HG03439 (cell line): ENCODE results near the gene EEFSEC.

Experiments used
- ATAC-seq: cut with Tn5 transposase; IDR thresholded peaks from one replicate; pipeline ENCODE4 v1.9.1; 2021; ENCODE audit warnings: mild to moderate bottlenecking, moderate library complexity; ENCODE audit not compliant: unreplicated experiment

EEFSEC gene

DNA sequence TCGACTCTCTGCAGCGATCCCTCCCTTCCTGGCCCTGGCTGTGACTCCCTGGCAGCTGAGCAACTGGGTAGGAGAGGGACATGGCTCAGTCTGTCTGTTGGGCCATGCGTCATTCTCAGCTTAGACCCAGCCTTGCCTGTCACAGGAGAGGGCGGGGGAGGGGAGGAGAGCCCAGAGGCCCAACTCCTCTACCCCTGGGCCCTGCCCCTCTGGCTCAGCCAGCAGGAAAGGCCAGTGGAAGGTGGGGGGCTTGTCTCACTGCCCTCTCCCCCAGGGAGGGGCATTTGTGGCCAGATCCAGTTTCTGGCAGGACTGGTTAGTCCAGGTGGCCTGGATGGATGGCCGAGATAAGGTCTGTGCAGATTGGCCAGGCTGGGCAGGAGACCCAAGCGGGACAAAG, 281.8 kb downstream of the EEFSEC start:
- no peak for ATAC-seq

DNA sequence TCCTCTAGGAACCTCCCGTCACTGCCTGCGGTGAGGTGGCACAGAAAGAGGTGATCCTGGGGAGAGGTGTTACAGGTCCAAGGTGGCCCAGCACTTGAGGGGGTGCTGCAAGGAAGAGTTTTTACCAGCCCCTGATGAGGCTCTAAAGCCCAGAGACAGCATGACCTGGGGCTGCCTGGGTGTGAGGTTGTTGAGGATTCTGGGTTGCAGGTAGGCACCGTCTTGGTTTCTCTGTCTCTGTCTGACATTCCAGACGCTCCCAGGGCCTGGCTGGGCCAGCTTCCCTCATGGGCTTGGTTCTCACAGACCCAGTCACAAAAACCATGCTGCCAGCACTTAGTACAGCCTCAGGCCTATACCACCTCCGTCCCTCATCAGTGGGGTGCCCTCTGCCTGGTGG, 282.3 kb downstream of the EEFSEC start:
- ATAC-seq, result no peak

DNA sequence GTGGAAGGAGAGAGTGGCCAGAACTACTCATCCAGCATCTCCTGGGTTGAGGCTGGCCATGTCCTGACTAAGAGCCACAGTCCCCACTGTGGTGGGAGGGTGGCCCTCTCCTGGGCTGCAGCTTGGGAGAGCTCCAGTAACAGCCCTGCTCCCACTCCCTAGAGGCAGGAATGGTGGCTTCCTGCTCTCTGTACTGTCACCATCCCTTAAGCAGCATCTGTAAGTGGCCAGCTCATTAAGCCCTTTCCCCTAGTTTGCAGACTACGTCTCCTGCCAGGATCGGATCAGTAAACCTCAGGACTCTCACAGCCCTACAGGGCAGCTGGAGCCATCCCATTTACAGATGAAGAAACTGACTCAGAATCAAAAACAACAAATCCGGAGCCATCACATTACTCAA, 282.9 kb downstream of the EEFSEC start:
- ATAC-seq, result no peak

DNA sequence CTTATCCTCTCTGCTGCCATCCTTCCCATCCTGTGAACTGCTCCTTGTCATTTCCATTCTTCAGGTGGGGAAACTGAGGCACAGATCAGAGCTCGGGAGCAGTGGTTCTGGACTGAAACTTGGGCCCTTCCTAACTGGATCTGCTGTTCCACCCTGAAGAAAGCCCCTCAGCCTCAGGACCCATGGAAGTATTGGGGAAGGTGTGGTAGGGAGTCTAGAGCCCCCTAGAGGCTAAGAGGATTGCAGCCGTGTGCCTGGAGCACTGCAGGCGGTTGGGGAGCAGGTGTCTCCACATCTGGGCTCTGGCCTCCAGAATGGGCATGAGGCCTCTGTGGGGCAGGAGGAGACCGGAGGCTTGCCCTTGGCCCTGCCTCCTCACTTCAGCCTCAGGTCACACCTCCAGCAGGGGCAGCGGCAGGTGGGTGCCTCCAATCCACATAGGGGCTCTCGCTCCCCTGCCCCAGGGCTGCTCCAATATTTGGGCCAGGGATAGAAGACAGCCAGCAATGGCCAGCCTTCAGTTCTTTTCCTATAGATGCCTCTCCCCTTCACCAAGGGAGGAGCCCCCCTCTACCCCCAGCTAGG, 285.3 kb downstream of the EEFSEC start:
- no peak for ATAC-seq

DNA sequence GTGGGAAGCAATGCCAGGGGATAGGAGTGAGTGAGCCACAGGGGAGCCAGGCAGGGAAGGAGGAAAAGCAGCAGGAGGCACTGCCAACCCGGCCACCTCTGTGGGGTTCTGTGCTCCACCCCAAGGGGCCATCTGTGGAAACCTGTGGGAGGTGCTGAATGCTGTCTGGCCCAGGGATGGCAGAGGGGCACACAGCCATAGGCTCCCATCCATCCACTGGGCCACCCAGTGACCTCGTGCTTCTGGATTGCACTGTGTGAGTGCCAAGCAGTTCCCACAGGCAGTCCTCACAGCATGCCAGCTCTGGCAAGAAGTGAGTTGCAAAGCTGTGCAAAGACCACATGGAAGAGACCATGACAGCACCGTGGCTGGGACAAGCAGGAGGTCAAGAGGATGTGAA, 285.9 kb downstream of the EEFSEC start:
- no peak for ATAC-seq

DNA sequence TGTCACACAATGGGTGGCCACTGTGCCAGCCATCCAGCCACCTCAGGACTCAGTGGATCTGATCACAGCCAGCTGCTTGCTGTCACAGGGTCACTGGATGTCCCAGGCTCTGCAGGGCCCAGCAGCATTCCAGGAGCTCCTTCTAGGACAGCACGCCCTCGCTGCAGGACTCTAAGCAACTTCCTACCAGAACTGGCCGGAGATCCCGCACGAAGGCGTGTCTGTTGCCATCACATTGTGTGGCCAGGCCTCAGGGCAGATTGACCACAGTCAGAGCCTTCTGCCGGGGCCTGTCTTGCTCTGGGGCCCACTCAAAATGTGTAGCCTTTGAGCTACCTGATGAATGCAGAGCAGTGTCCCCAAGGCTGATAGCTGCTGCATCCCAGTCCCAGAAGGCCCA, 288.8 kb downstream of the EEFSEC start:
- no peak for ATAC-seq

DNA sequence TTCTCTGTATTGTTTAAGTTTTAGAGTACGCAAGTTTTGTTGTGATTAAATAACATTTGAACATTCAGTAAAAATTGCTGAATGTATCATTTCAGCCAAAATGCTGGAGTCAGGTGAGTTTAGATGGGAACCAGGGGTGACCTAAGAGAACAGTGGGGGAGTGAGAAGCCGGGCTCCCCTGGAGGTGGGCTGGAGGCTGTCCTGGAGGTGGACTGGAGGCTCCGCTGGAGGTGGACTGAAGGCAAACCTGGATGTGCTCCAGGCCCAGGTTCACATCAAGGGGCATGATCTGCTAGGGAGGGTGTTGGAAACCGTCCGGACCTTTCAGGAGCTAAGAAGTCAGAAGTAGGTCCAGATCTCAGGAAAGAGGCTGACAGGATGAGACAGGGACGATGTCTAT, 289.7 kb downstream of the EEFSEC start:
- no peak for ATAC-seq

DNA sequence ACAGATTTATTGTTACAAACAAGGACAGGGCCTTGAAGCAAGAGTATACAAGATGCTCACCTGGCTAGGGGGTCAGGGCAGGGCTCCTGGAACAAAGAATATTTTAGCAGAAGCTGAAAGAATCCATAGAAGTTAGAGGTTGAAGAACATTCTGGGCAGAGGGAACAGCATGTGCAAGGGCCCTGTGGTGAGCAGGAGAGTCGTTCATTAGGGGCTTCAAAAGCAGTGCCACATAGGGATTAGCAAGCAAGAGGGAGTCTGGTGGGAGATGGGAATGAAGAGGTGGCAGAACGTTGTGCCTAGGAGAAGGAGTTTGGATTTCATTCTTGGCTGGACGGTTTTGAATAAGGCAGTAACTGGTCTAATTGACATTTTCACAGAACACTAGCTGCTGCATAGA, 290.5 kb downstream of the EEFSEC start:
- ATAC-seq, result no peak

DNA sequence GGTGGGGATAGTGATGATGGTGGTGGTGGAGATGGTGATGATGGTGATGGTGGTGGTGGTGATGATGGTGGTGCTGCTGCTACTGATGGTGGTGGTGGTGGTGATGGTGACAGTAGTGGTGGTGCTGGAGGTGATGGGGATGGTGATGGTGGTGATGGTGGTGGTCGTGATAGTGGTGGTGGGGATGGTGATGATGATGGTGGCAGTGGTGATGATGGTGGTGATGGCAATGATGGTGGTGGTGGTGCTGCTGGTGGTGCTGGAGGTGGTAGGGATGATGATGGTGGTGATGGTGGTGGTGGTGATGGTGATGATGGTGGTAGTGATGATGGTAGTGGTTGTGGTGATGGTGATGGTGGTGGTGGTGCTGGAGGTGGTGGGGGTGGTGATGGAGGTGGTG, 292.1 kb downstream of the EEFSEC start:
- no peak for ATAC-seq

DNA sequence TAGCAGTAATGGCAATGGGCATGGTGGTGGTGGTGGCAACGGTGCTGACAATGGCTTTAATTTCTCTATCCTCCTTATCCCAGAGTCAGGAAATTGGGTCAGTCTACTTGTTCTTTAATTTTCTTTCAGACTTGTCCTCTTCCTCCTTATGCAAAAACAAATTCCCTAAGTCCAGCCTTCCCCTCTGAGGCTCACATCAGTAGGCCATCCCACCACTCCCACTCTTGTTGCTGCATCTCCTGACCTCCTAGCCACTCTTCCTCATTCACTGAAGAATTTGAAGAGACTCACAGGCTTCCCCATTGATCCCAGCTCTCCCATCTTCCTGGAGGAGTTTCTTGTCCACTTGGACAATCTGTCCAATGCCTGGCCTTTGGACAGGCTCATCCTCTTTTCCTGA, 293.5 kb downstream of the EEFSEC start:
- no peak for ATAC-seq

DNA sequence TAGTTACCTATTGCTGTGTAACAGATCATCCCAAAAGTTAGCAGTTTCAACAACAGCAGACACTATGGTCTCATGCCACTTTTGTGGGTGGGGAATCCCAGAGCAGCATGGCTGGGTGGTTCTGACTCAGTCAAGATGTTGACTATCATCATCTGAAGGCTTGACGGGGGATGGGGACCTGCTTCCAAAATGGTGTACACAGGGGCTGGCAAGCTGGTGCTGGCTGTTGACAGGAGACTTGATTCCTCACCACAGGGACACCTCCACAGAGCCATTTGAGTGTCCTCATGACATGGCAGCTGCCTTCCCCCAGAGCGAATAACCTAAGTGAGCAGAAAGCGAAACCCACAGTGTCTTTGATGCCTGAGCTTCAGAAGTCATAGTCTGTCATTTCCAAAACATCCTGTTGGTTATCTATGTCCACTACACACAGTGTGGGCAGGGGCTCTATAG, 294.3 kb downstream of the EEFSEC start:
- ATAC-seq, result peak; percentile 59

DNA sequence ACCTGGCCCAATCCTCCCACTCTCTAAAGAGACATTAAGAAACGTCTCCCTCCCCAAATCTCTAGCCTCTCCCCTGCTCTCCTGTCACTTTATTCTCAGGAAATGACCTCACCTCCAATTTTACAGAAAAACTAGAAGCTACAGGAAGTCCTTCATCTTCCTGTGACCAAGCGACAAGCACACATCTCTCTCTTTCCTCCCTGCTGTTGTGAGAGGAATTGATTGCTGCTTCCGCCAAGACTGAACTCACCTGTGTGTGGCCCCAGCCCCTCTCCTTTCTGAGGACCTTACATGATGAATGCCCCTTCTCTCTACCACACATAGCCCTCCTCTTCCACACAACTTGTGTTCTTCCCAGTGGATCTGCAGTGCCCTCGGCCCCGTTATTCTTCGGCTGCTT, 295.2 kb downstream of the EEFSEC start:
- no peak for ATAC-seq

DNA sequence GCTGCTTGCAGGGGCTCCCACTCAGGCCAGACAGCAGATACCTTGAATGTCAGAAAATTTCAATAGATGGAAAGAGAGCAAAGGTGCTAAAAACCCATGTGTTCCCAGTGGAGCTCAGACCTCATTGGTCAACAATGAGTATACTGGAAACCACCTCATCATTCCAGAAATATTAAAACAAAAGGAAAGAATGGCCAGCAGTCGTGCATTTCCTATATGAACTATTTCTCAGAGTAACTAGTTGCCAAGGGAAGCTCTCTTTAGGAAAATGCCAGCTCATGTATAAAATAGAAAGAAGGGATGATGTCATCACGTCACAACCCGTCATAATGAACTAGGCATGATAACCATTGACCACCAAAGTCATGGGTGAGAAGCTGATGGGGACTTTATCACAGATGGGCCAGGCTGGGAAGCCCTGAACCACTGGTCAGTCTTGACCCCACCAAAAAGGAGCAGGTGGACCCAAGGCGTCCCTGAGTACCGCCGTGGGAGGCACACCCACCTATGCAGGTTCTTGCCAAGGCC, 295.9 kb downstream of the EEFSEC start:
- no peak for ATAC-seq

DNA sequence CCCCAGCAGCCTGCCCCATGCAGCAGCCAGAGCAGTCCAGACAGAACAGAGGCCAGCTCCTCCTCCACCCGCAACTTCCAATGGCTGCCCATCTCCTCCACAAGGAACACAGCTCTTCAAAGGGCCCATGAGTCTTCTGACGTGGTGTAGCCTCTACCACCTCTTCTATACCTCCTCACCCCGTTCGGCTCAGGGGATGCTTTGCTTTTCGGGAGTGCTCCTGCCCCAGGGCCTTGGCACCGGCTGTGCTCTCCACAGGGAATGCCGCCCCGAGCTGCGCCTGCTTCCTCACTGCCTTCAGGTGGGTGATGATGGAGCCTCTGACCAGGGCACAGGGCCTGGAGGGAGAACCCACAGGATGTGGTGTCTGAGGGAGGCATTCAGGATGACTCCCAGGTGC, 298.8 kb downstream of the EEFSEC start:
- ATAC-seq, result no peak

DNA sequence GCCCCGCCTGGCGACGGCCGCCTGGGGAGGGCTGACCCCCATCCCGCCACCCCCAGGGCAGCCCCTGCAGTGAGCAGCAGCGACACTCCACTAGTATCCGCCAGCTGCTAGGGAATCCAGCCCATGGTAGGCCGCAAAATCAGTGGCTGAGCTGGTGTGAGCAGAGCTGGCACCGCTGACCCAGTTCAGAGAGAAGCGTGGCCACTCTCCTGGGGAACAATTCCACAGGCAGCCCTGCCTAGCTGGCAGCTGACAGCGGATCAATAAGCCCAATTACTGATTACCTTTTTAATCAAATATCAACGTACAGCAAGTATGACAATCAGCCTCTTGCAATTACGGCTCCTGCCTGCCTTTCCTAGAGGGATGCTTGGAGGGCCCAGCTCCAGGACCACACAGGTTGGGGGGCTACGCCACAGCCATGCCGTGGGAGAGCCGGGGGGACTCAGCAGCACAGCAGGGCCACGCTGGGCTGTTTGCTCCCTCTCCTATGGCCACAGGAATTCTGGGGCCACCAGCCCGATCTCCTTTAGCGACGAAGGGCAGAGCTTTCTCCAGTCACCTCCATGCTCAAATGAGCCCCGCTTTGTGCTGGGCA, 299.5 kb downstream of the EEFSEC start:
- ATAC-seq, result no peak

DNA sequence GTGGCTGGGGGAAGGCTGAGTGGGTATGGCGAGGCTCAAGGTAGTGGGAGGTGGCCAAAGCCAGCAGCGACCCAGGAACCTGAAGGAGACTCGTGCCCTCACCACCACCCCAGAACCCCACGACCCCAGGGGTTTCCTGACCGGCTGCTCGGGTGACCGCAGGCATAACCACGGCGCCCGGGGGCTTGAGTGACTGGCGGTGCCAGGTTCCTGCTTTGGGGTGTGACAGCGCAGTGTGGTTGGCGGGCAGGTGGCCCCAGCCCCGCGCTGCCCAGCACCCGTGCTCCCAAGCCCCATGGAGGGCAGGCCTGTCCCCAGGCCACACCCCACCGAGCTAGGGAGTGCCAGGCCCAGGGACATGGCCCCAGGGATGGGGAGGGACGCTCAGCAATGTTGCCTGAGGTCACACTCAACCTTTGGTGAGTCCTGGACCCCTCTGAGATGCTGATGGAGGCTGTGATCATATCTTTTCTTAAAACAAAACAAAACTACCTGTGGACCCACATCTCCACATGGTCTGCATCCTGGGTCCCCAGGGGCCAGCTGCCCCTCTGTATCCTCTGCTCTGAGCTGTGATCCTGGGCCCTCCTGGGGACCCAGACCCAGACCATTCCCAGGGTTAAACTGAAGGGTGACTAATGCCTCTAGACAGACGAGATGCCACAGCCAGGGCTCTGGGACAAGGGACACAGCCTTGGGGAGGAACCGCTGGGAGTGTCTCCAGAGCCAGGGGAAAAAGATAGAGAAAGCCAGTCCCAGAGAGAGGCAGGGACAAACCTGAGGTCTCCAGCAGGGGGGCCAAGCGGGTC, 300.4 kb downstream of the EEFSEC start:
- no peak for ATAC-seq

DNA sequence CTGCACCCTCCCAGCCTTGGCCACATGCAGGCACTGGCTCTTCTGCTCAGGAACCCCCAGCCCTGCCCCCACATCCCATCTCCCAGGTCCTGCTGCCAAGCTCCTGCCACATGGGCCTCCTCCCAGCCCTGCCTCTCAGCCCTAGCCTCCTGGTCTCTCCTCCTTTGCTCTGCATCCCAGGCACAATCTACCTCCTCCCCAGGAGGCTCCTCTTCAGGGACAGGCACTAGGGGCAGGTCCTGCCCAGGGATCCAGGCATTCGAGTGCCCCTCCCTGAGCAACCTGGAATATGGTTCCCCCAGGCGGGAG, 301.0 kb downstream of the EEFSEC start:
- ATAC-seq, result no peak

DNA sequence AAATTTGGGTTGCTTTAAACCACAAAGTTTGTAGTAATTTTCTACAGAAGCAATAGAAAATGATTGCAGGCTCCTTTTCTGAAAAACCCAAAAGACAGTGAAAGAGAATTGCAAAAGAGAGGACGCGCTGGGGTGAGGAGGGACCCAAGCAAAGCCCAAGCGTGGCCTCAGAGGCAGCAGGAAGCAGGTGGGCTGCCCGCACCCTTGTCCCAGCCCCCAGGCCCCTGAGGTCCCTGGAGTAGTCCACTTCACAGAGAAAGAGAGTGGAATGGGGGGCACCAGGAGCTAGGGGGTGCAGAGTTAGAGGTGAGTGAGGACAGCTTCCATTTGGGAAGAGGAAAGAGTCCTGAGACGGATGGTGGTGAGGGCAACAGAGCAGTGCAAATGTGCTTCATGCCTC, 301.8 kb downstream of the EEFSEC start:
- no peak for ATAC-seq

DNA sequence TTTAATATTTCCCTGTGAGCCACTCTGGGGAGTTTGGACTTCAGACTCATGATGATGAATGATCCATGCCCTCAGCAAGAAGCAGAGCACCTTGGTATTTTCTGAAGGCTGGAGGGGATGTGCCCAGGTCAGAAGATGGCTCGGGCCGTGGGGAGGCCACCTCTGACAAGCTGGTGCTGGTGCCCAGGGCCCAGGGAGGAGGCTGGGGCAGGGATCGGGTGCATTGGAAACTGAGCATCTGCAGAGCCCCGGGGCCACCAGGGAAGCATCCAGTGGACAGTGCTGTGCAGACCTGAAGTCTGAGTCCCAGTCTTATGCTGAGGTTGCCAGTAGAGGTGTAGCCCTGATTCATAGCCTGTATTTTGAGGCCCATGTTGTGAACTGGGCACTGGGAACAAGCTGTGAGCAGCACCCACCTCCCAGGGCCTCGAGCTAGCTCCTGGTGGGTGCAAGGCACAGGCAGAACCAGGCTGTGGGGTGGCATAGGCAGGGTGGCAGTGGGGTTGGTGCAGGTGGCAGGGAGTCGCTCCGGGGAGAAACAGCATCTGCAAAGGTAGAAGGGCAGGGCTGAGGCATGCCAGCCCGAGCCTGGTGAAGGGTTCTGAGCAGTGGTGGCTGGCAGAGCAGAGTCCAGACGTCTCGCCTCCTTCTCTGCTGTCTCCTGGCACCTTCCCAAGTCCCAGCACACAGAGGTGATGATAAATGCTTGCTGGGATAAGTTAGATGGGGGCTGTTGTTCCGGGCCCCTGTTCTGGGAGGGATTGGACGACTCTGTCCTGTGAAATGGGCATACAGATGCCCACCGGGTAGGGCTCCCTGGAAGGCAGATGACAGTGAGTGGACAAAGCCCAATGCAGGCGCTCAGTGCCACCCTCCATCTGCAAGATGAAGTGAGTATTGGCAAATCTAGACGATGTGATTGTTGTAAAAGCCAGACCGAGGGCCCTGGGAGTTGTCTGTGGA, 302.8 kb downstream of the EEFSEC start:
- ATAC-seq, result no peak

DNA sequence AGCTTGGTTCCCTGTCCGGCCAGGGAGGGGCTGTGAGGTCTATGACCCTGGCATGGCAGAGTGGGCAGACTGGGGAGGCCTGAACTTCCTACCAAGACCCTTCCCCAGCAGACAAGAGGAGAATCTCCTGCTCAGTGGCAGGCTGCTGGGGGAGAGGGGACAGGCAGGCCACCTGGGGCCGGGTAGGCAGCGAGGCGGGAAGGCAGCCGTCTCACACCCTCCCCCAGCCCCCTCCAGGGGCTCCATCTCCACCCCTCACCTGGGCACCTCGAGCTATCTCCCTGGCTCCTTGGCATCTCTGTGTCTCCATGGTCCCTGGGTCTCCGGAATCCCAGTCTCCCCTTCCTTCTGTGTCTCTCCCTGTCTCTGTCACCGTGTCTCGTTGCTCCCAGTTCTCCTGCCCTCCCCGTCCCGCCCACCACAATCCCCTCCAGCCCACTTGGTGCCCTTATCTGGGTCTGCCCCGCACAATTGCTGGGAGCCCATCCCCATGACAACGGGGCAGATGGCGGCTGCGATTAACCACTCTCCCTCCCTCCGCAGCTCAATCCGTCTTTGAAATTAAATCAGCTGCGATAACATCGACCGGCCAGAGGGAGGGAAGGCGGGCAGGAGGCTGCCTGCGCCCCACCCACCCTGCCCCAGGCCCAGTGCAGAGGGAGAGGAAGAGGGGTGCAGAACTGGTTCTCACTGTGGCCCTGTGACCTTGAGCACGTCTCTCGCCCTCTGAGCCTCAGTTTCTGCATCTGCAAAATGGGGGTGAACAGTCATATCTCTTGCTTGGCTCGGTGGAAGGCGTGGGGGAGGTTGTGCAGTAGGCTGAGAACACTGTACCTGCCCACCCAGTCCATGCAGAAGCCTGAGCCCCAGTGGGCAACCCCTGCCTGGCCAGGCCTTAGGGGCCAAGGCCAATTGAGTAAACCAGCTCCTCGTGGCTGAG, 303.8 kb downstream of the EEFSEC start:
- no peak for ATAC-seq
